ENCODE results near the gene DOCK10.

DNA sequence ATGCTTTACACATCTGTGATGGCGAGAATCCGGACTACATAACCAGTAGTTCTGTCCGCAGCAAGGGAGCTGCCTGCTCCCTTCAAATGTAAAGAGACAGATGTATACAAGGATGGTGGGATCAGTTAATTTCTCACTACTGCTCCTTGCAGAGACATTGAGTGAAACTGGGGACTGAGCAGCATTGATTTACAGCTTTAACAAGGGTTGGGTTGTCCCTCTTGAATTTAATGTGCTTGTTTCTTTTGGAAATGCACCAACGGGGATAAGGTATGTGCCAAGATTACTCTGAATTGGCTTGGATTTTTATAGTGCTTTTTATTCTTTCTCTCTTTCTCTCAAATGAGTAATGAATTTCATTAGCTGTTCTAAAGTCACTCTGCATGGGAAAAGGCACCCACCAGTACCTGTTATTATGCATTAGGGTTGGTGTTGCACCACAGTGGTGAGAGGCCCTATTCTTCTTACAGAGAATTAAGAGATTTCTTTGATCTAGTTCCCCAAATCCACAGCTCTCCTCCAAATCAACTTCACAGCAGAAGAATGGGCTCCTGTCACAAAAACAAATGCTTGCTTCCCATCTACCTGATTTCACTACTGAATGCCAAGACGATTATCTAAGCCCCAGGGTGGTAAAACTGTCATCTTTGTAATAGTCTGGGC, 107.6 kb downstream of the DOCK10 start:
- no peak for TF ChIP-seq EP300 (IDR thresholded peaks at IDR 0.05; ENCODE audit: borderline replicate concordance in 1 of 2, control insufficient read depth in 1 of 2, low read depth in 2 of 2, low read length in 2 of 2)
- no peak for TF ChIP-seq RBBP5 (conservative IDR thresholded peaks at IDR 0.05)
- TF ChIP-seq USF2 (IDR thresholded peaks at IDR 0.05; ENCODE audit: borderline replicate concordance, low read depth, low read length): no peak
- TF ChIP-seq YBX1 (IDR thresholded peaks at IDR 0.05): no peak
- TF ChIP-seq CBX5 (IDR thresholded peaks at IDR 0.05; ENCODE audit: low read depth): no peak
- TF ChIP-seq, protein P1, sequence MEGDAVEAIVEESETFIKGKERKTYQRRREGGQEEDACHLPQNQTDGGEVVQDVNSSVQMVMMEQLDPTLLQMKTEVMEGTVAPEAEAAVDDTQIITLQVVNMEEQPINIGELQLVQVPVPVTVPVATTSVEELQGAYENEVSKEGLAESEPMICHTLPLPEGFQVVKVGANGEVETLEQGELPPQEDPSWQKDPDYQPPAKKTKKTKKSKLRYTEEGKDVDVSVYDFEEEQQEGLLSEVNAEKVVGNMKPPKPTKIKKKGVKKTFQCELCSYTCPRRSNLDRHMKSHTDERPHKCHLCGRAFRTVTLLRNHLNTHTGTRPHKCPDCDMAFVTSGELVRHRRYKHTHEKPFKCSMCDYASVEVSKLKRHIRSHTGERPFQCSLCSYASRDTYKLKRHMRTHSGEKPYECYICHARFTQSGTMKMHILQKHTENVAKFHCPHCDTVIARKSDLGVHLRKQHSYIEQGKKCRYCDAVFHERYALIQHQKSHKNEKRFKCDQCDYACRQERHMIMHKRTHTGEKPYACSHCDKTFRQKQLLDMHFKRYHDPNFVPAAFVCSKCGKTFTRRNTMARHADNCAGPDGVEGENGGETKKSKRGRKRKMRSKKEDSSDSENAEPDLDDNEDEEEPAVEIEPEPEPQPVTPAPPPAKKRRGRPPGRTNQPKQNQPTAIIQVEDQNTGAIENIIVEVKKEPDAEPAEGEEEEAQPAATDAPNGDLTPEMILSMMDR (IDR thresholded peaks at IDR 0.05 in 2 of 3, conservative IDR thresholded peaks at IDR 0.05 in 1 of 3; ENCODE audit: control insufficient read depth in 2 of 3, extremely low read depth in 1 of 3, insufficient read depth in 1 of 3, low read depth in 3 of 3, low read length in 3 of 3): no peak
- TF ChIP-seq ZNF24 (IDR thresholded peaks at IDR 0.05): no peak
- no peak for TF ChIP-seq TARDBP (IDR thresholded peaks at IDR 0.05; ENCODE audit: borderline replicate concordance)
- no peak for TF ChIP-seq ASH2L (IDR thresholded peaks at IDR 0.05; ENCODE audit: borderline replicate concordance, low read depth)
- TF ChIP-seq POLR2A (IDR thresholded peaks at IDR 0.05; ENCODE audit: low read depth, low read length): no peak
- no peak for TF ChIP-seq POLR2AphosphoS5 (IDR thresholded peaks at IDR 0.05; ENCODE audit: low read length)
- no peak for TF ChIP-seq REST (IDR thresholded peaks at IDR 0.05; ENCODE audit: low read depth, low read length)
- no peak for TF ChIP-seq SMC3 (IDR thresholded peaks at IDR 0.05; ENCODE audit: borderline replicate concordance, low read length)
